MCF 10A (cell line): ENCODE data around the gene ELAVL2. TPM values are rescaled to one million over a fixed set of nuclear protein-coding genes. Genes with fewer than 3 reads are reported as not detected.

Experiments
- BruUV-seq: library from RNA; stranded (reverse); fragments of 400-500 nt; replicated peaks from 2 replicates; lab custom pipeline; 2021; lab: Mats Ljungman, UMichigan
- CTCF ChIA-PET: fragments of 300-600 bp; sonication (Branson Sonifier 250); formaldehyde crosslinking; extraction: SDS; loops from one replicate; lab custom pipeline; 2021; ENCODE audit warnings: antibody characterized with exemption, inconsistent platforms; lab: Yijun Ruan, JAX
- POLR2A ChIA-PET: fragments of 300-600, 350-650 bp; sonication (Branson Sonifier 250); formaldehyde crosslinking; extraction: SDS; loops from one replicate; lab custom pipeline; 2020; ENCODE audit warnings: antibody characterized with exemption, inconsistent platforms; lab: Yijun Ruan, JAX
- DNase-seq: peaks from one replicate; pipeline ENCODE4 v3.0.0-alpha.2; 2018; ENCODE audit not compliant: unreplicated experiment
- H3K27ac Mint-ChIP-seq: one replicate; pipeline ENCODE4 v1.8.0; 2022; ENCODE audit warnings: mild to moderate bottlenecking, low read depth, mixed read lengths; ENCODE audit not compliant: unreplicated experiment
- H3K27me3 Mint-ChIP-seq: one replicate; pipeline ENCODE4 v1.8.0; 2022; ENCODE audit warnings: mixed read lengths; ENCODE audit not compliant: insufficient read depth, unreplicated experiment
- H3K36me3 Mint-ChIP-seq: one replicate; pipeline ENCODE4 v1.8.0; 2022; ENCODE audit warnings: mild to moderate bottlenecking, moderate library complexity, mixed read lengths; ENCODE audit not compliant: insufficient read depth, unreplicated experiment
- H3K4me1 Mint-ChIP-seq: one replicate; pipeline ENCODE4 v1.8.0; 2022; ENCODE audit warnings: mixed read lengths; ENCODE audit not compliant: insufficient read depth, unreplicated experiment
- H3K4me3 Mint-ChIP-seq: one replicate; pipeline ENCODE4 v1.8.0; 2022; ENCODE audit warnings: mild to moderate bottlenecking, moderate library complexity, mixed read lengths; ENCODE audit not compliant: unreplicated experiment
- H3K9me3 Mint-ChIP-seq: one replicate; pipeline ENCODE4 v1.8.0; 2022; ENCODE audit warnings: mixed read lengths; ENCODE audit not compliant: unreplicated experiment
- CTCF ChIP-seq: fragments of 200-600 bp; IDR thresholded peaks from one replicate; pipeline ENCODE4 v1.8.0; 2022; ENCODE audit warnings: antibody characterized with exemption, mild to moderate bottlenecking; ENCODE audit not compliant: unreplicated experiment
- intact Hi-C: fragments of 100-400 bp; cut with micrococcal nuclease; formaldehyde crosslinking; loops from 2 replicates; pipeline ENCODE4 v1.14.1; 2022
- total RNA-seq: library from RNA; stranded (reverse); gene quantifications from 2 replicates; pipeline ENCODE4 v1.2.3, GENCODE V29; 2022

The ELAVL2 gene
- total RNA-seq, 1 experiment from 2014 or later: 6.0 TPM

- no peak overlapping the region for H3K4me3 Mint-ChIP-seq
- ChIA-PET POLR2A (no interaction called here), CTCF (no interaction called here)
- H3K27ac Mint-ChIP-seq: no peak overlapping the region
- intact Hi-C loops: no loop called here
- TF ChIP-seq CTCF: no peak
- H3K4me1 Mint-ChIP-seq: no peaks in the 10 kb centered on the region
- H3K9me3 Mint-ChIP-seq: no peaks in the 10 kb centered on the region
- peaks cover 39% of the 10 kb centered on the region for H3K27me3 Mint-ChIP-seq
- no TSS peak for BruUV-seq
- no peak for DNase-seq
- H3K36me3 Mint-ChIP-seq: no peaks in the 10 kb centered on the region
These were observed 24.9 kb upstream of the ELAVL2 start for GRCh38 chr9:23850690-23851629.

GRCh38 chr9:23850242-23850689 is 24.2 kb upstream of the ELAVL2 start:
- H3K9me3 Mint-ChIP-seq: no peaks in the 10 kb centered on the region
- POLR2A ChIA-PET: no interaction called here
- no peak overlapping the region for H3K4me3 Mint-ChIP-seq
- CTCF ChIA-PET: no interaction called here
- H3K4me1 Mint-ChIP-seq: no peaks in the 10 kb centered on the region
- no peak for TF ChIP-seq CTCF
- BruUV-seq: no TSS peak
- DNase-seq: no peak
- H3K36me3 Mint-ChIP-seq: no peaks in the 10 kb centered on the region
- H3K27me3 Mint-ChIP-seq: peaks cover 37% of the 10 kb centered on the region
- no peak overlapping the region for H3K27ac Mint-ChIP-seq
- intact Hi-C loops: no loop called here

GRCh38 chr9:23849379-23850035 is 23.5 kb upstream of the ELAVL2 start:
- no peak for TF ChIP-seq CTCF
- Mint-ChIP-seq H3K4me1 (no peaks in the 10 kb centered on the region), H3K36me3 (no peaks in the 10 kb centered on the region), H3K4me3 (no peak overlapping the region), H3K9me3 (no peaks in the 10 kb centered on the region), H3K27me3 (peaks cover 38% of the 10 kb centered on the region), H3K27ac (no peak overlapping the region)
- ChIA-PET CTCF (no interaction called here), POLR2A (no interaction called here)
- no TSS peak for BruUV-seq
- no peak for DNase-seq
- intact Hi-C loops: loop anchor here (10.0 kb wide), 1 partner anchor 635 kb away; no protein-coding TSS in a partner anchor

- no peak for TF ChIP-seq CTCF
- Mint-ChIP-seq H3K4me1 (no peaks in the 10 kb centered on the region), H3K27me3 (peaks cover 39% of the 10 kb centered on the region), H3K27ac (no peak overlapping the region), H3K9me3 (no peaks in the 10 kb centered on the region), H3K4me3 (no peak overlapping the region), H3K36me3 (no peaks in the 10 kb centered on the region)
- intact Hi-C loops: loop anchor here (10.0 kb wide), 1 partner anchor 628 kb away; no protein-coding TSS in a partner anchor
- ChIA-PET CTCF (interaction anchor here (0.5 to 0.6 kb wide), 2 partner anchors 309 to 805 kb away, joined by 3 to 4 read pairs; no protein-coding TSS in a partner anchor), POLR2A (interaction anchor here (0.6 kb wide), 1 partner anchor 107 kb away, joined by 3 read pairs; no protein-coding TSS in a partner anchor)
- no TSS peak for BruUV-seq
- no peak for DNase-seq
These were observed 16.6 kb upstream of the ELAVL2 start for GRCh38 chr9:23842565-23843129.
